ENCODE measurements around the gene THSD4.

DNA sequence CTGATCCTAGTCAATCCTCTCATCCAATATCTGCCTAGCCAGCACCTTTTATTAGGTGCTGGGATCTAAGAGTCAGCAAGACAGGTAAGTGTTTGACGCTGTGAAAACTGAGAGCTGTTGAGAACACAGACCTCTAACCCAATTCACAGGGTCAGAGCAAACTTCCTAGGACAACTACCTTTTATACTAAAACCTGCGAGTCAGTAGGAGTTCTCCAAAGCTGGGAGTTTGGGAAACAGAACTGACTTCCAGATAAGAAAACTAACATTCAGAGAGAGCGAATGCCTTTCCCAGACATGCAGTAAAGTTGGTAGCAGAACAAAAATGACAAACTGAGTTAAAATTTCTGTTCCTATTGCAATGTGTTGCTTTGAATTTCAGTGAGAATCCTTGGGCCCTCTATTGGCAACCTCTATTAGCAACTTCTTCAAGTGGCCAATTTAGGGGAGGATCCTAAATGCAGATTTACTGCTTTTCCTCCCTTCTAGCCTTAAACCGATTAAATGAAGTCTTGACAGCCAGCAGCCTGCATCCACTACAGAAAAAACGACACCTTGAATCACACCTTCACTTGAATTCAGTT is 706.4 kb downstream of the THSD4 start:
- TF ChIP-seq, protein P1, sequence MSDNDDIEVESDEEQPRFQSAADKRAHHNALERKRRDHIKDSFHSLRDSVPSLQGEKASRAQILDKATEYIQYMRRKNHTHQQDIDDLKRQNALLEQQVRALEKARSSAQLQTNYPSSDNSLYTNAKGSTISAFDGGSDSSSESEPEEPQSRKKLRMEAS (IDR thresholded peaks at IDR 0.05) = no peak
- TF ChIP-seq EP300 (IDR thresholded peaks at IDR 0.05; ENCODE audit: borderline replicate concordance in 1 of 2, low read depth in 2 of 2, low read length in 2 of 2) = no peak
- no peak for TF ChIP-seq HDAC2 (IDR thresholded peaks at IDR 0.05; ENCODE audit: borderline replicate concordance in 1 of 2, low read depth in 2 of 2, low read length in 2 of 2)
- TF ChIP-seq, protein P2, sequence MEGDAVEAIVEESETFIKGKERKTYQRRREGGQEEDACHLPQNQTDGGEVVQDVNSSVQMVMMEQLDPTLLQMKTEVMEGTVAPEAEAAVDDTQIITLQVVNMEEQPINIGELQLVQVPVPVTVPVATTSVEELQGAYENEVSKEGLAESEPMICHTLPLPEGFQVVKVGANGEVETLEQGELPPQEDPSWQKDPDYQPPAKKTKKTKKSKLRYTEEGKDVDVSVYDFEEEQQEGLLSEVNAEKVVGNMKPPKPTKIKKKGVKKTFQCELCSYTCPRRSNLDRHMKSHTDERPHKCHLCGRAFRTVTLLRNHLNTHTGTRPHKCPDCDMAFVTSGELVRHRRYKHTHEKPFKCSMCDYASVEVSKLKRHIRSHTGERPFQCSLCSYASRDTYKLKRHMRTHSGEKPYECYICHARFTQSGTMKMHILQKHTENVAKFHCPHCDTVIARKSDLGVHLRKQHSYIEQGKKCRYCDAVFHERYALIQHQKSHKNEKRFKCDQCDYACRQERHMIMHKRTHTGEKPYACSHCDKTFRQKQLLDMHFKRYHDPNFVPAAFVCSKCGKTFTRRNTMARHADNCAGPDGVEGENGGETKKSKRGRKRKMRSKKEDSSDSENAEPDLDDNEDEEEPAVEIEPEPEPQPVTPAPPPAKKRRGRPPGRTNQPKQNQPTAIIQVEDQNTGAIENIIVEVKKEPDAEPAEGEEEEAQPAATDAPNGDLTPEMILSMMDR (IDR thresholded peaks at IDR 0.05; ENCODE audit: control extremely low read depth in 1 of 3, insufficient read depth in 1 of 3, low read depth in 1 of 3, low read length in 3 of 3) = no peak
- TF ChIP-seq POLR2AphosphoS5 (IDR thresholded peaks at IDR 0.05; ENCODE audit: low read depth, low read length) = no peak
- no peak for TF ChIP-seq EZH2 (IDR thresholded peaks at IDR 0.05; ENCODE audit: low read depth, low read length, severe bottlenecking)

Data from H1 (cell line).